Colon (tissue), 2 donors: ENCODE measurements around the gene PYM1.

Experiments
- FAIRE-seq: peaks from 2 replicates; lab custom pipeline; 2012; peaks lifted over from hg19 to GRCh38; lab: Jason Lieb, UNC
- donor health status: control.
- donor health status: control.

Gene PYM1

DNA sequence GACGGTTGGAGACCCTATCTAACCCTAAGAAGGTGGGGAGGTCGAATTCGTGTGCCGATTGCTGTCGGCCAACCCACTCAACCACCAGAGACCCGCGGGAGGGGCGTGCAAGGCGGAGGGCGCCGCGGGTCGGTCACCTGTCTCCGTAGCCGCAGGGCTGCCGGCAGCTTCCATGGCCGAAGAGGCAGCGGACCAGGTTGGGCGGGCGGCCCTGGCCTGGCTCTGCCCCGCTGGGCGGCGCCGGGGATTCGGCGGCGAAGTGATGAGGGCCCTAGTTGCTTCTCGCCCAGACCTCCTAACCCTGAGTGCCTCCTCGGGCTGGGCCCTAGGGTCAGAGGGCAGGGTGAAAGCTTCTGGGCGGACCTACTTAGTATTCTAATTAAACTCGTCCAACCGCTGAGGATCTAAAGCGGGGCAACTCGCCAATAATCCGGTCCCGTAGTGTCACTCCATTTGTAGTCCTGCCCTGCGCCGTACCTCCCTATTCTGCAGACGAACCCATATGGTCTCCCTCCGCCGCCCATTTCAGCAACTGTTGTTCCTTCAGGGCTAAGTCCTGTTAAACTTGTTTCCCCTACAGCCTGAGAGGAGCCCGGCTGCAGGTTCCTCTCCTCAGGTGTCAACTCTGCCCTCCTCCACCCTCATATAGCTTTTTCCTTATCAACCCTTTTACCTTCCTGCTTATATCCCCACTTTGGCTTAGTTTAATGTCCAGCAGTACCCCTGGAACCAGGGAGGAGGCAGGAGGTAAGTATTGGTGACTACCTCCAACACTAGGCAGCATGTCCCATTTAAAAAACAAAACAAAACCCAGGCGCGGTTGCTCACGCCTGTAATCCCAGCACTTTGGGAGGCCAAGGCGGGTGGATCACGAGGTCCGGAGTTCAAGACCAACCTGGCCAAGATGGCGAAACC lies at the start of gene PYM1:
PYM1 (minus strand) TSS at position 307 of the 915 bp plus-strand sequence; CDS start at position 174, 133 bp downstream.
- FAIRE-seq, result no peak

DNA sequence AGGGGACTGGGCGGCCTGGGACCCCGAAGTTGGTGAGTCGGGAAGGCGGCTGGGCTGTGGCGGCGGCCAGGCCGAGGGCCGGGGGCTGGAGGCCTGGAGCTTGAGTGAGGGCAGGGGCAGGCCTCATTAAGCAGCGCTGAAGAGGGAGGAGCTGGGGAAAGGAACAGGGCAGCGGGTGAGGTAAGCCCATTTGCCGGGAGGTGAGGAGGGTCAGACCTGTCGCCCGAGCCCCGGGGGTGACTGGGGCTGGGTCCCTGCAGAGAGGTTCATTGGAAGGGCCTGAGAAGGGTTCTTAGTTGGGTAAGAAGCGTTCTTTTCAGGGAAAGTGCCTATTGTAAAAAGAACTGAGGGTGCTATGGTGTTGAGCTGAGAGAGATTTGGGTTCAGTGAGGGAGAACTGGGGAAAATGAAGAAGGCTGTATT lies 46.6 kb upstream of the PYM1 start:
- FAIRE-seq, result no peak

DNA sequence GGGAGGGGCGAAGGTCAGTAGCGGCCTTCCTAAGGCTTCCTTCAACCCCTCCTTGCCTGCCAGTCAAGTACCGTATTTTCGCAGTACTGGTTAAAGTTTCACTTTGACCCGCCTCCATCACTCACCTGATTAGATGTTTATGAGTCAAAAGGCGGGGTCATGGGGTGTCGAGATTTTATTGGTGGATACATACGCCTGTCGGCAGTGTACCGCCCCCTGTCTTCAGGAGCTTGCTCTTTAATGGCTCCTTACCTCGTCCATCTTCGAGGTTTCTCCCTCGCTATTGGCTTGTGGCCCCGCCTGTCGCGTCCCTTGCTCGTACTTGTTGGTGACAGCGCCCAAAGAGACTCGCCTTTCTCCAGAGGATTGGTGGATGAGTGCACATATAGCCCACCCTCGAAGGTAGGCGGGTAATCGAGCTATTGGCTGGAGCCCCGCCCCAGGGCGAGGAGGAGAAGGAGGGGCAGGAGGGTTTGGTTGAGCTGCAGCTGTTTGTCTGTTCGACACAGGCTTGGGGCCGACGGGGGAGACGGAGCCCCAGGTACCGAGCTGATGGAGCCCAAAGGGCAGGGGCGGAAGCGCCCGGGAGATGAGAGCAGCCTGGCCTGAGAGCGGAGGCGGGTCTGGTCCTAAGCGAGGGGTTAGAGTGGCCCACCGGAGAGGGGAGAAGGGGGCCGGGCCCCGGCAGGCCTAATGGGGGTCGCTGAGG lies 46.1 kb upstream of the PYM1 start, which contains the start of gene RAB5B:
RAB5B (plus strand) TSS at position 480 of the 709 bp plus-strand sequence. CDS start 12,883 bp downstream, outside the sequence.
- peak; percentile 98 for FAIRE-seq

DNA sequence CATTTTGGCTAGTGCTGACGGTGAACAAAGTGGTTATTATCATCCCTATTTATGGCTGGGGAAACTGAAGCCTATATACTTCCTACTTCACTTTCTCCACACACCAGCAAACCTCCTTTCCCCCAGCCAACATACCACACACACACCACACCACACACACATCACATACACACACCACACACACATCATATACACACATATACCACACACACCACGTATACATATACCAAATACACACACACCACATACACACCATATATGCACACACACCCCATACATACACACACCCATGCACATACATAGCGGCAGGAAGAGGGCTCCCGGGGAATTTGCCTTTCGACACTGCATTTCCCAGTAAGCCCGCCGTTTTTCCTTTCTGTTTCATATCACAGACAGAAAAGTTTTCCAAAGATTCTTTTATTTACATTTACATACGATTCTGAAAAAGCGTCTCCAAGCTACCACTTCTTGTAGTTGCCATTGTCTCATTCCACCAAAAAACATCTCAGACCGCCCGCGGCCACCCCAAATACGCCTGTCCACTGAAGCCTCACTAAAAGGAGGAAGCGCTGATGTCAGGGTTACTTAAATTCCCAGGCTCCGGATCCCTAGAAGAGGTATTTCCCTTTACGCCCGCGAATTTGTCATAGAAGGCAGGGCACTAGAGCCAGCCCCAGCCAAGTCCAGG lies 45.4 kb upstream of the PYM1 start:
- no peak for FAIRE-seq

DNA sequence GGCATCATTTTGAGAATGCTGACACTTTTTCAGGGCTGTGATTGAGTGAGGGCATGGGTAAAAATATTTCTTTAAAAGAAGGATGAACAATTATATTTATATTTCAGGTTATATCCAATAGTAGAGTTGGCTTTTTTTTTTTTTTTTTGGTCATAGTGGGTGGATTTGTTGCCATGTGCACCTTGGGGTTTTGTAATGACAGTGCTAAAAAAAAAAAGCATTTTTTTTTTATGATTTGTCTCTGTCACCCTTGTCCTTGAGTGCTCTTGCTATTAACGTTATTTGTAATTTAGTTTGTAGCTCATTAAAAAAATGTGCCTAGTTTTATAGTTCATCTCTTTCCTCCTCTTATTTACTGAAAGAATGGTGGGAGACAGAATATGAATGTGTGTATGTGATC lies 44.8 kb upstream of the PYM1 start:
- no peak for FAIRE-seq

DNA sequence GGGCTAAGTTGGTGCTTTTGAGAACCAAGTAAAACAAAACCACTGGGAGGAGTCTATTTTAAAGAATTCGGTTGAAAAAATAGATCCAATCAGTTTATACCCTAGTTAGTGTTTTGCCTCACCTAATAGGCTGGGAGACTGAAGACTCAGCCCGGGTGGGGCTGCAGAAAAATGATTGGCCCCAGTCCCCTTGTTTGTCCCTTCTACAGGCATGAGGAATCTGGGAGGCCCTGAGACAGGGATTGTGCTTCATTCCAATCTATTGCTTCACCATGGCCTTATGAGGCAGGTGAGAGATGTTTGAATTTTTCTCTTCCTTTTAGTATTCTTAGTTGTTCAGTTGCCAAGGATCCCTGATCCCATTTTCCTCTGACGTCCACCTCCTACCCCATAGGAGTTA lies 44.3 kb upstream of the PYM1 start:
- no peak for FAIRE-seq

DNA sequence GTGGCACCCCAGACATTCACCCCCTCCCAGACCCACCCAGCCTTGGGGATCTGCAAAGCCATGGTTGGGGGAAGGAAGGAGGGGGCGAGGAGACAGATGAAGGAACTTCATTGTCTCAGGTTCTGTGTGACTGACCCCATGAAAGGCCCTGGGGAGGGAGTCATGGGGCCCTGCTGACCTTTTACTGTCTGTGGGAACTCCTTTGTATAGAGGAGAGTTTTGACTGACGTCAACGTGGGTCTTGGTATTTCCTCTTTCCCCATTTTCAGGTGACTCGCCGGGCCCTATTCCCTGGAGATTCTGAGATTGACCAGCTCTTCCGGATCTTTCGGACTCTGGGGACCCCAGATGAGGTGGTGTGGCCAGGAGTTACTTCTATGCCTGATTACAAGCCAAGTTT lies 43.1 kb upstream of the PYM1 start:
- no peak for FAIRE-seq

DNA sequence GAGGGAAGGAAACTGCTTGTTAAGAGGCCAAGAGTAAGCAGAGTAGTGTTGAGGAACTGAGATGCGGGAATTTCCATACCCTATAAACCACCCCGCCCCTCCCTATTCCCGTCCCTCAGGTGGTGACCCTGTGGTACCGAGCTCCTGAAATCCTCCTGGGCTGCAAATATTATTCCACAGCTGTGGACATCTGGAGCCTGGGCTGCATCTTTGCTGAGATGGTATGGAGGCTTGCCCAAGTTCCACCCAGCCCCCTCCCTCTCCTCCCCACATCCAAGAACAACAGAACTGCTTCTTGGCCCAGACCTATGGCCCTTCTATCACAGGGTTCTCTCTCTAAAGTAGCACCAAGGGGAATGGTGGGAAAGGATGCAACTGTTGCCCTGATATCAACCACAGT lies 41.7 kb upstream of the PYM1 start:
- no peak for FAIRE-seq

DNA sequence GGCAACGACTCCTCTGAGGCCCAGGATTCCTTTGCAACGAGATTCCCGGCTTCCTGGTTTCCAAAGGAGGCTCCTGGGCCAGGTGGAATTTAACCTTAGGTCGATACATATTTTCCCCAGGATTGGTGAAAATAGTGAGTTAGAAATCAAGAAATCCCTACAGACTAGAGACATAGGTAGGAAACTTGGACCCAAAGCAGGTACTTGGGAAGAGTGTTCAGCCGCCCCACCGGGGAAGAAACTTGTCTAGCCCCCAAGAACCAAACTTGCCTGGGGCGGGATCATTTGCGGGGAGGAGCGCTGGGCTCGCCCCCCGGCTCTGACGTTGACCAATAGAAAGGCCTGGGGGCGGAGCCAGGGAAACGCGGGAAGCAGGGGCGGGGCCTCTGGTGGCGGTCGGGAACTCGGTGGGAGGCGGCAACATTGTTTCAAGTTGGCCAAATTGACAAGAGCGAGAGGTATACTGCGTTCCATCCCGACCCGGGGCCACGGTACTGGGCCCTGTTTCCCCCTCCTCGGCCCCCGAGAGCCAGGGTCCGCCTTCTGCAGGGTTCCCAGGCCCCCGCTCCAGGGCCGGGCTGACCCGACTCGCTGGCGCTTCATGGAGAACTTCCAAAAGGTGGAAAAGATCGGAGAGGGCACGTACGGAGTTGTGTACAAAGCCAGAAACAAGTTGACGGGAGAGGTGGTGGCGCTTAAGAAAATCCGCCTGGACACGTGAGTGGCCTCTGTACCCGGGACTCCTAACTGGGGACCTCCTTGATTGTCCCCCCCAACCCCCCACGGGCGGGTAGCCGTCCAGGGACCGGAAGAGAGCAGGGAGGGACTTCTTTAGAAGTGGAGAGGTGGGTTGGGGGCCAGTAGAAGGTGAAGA lies 39.0 kb upstream of the PYM1 start, which contains the start of gene CDK2:
CDK2 (plus strand) TSS at position 423 of the 874 bp plus-strand sequence; CDS start at position 602, 179 bp downstream.
- no peak for FAIRE-seq

DNA sequence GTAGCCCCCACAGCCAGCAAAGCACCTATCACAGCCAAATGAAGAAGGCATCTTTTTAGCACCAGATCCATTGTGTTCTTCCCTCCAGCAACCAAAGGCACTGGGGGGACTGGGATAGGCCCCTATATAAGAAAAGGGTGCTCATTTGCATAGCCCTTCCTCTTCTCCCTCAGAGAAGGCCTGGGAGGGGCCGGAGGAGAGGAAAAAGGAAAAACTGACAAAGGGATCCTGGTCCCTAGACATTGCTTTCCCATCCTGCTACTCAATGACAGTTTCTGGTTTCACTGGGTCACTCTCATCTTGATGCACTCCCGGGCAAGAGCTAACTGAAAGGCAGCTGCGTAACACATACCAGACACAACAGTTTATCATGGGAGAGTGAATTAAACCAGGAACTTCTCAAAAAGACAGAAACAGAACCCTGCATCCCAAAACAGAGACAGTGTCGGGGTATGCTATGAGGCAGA lies 38.3 kb upstream of the PYM1 start, which contains the start of gene PMEL:
PMEL (minus strand) TSS at position 102 of the 467 bp plus-strand sequence; CDS start at position 71, 31 bp downstream.
- FAIRE-seq, result no peak

DNA sequence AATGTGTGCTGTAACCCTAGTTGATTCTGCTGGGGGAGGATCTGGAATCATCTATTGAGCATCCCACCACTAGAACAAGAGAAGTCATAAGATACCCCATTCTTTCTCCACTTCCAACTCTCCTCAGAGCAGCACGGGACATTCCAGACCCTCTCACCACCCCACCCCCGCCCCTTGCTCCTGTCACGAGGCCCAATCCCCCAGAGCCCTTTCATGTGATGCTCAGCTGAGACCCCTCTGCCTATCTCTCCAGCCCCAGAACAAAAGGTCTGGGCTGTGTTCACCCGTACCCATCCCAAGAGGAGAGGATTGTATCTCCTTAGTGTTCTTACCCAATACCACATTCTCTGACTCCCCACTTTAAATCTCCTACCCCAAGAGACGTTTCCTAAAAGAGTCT lies 37.5 kb upstream of the PYM1 start:
- no peak for FAIRE-seq

DNA sequence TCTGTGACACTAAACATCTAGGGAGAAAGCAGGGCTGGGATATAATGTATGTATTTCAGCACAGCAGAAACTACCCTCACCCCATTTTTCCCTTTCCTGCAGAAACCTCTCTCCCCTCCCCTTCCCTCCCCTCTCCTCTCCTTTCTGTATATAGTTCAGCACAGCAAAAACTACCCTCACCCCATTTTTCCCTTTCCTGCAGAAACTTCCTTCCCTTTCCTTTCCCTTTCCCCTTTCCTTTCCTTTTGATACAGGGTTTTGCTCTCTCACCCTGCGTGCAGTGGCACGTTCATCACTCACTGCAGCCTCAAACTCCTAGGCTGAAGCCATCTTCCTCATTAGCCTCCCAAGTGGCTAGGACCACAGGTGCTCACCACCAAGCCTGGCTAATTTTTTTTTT lies 36.1 kb upstream of the PYM1 start:
- FAIRE-seq, result no peak

DNA sequence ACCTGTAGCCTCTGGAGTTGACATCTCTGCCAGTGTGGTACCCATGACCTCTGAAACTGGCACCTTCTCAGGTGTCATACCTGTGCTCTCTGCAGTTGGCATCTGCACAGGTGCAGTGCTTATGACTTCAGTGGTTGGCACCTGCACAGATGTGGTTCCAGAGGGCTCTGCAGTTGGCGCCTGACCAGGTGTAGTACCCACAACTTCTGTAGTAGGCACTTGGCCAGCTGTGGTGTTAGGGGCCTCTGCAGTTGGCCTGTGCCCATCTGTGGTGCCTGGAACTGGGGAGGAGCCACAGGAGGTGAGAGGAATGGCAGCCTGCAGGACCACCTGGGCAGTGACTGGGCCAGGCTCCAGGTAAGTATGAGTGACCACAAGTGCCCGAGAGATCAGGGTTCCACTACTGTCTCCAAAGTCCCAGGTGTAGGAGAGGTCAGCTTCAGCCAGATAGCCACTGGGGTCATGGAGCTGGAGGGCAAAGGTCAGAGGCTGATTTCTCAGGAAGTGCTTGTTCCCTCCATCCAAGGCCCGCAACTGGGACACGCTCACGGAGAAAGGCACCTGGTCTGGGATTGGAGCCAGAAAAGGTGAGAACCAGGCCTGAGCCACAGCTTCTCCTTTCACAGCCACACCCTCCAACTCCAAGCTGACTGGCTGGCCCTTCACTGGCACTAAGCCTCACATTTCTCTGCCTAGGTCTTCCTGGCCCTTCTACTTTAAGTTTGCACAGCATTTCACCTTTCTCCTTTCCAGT lies 29.6 kb upstream of the PYM1 start:
- FAIRE-seq, result no peak

DNA sequence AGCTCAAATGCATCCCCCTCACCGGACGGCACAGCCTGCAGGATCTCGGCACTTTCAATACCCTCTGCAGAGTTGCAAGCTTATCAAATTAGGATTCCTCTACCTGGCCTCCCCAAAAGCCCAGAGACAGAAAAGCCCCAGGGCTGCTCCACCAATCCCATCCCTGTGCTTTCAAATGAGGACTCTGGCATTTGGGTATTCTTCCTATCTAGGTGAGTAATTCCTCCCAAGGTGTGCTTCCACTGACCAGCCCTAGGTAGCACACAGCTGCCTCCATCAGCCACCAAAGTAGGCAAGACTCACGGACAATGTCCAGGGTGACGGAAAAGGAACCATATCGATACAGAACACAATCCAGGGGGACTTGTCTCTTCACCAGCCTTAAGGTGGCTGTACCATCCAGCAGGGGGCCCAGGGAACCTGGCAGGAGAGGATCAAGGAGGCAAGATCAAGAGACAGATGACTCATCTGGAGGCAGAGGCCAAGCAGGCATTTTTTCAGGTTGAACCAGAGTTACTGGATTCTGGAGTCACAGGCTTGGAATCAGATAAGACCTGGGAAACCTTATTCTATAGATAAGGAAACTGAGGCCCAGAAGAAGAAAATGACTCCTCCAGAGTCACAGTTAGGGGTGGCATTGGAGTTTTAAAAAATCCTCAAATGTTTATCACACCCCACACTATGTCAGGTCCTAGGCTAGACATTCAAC lies 28.3 kb upstream of the PYM1 start:
- FAIRE-seq, result no peak

DNA sequence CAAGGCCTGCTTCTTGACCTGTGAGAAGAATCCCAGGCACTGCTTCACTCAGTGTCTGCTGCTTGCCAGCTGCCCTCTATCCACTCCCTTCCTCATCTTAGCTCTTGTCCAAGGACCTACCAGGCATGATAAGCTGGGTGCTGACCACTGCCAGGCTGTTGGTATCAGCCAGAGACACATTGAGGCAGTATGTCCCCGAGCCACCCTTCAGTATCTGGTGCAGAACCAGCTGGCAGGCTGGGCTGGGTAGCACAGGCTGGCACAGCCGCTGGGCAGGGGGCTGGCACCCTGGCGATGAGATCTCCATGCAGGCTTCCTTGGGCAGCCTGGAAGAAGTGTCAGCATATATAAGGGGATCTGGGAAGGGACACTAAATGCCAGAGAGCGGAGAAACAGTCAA lies 27.6 kb upstream of the PYM1 start:
- no peak for FAIRE-seq

DNA sequence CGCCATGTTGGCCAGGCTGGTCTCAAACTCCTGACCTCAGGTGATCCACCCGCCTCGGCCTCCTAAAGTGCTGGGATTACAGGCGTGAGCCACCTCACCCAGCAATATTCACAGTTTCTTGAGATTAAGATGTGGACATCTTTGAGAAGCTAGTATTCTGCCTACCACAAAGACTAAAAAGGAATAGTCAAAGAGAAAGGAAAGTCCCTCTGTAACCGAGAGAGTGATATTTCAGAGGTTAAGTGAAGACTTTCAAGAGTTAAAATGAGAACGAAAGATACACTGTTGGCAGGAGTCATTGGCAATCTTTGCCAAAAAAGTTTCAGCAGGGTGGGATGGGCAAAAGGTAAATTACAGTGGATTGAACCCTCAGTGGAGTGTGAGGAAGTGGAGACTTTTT lies 18.9 kb upstream of the PYM1 start:
- FAIRE-seq, result no peak

DNA sequence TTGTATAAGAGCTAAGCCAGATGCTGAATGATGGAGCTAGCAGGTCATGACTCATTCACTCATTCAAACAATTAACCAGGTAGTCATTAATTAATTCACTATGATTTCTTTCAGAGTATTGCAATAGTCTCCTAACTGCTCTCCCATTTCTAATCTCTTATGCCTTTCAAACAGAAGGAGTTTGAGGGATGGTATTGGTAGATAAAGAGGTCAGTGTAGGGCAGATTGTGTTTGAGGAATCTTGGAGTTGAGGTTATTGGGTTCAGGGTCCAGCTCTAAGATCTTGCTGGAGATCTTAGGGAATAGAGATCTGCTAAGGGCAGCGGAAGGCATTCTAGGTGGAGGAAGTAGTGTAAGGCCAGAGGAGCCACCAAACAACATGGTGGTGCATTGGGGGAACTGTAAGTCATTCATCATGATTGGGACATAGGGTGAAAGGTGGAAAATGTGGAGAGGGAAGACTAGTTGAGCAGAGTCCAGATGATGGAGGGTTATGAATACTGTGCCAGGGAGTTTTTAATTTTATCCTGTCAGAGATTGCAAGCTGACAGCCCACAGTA lies 15.0 kb upstream of the PYM1 start:
- FAIRE-seq, result no peak

DNA sequence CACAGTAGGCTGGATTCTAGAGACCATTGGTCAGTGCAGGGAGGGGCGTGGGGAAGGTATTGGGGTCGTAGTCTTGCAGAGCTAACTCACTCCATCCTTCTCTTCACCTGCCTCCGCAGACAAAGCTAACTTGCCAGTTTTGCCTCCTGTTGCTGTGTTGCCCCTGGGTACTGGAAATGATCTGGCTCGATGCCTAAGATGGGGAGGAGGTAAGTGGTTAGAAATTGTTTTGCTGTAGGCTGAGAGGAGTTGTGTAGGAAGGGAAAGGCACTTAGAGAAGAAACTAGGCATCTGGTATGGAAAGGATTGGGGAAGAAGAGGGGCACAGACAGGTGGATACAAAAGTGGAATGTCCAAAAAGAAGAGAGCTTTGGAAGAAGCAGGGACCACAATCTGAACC lies 14.4 kb upstream of the PYM1 start:
- FAIRE-seq, result no peak

DNA sequence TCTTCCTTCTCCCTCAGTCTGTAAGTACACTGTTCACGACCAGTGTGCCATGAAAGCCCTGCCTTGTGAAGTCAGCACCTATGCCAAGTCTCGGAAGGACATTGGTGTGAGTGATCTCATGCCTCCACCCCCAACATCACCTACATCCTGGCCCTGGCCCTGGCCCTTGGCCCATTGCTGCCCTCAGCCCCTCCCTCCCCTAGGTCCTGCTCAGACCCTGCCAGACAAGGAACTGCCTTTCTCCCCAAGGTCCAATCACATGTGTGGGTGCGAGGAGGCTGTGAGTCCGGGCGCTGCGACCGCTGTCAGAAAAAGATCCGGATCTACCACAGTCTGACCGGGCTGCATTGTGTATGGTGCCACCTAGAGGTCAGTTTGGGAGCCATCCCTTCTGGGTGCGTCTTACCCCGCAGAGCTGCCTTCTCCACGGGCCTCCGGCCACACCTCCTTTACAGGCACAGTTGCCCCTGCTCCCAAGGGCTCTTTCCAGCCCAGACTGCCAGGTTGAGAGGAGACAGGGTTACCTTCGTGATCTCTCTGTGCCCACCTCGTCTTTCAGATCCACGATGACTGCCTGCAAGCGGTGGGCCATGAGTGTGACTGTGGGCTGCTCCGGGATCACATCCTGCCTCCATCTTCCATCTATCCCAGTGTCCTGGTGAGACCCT lies 12.5 kb upstream of the PYM1 start:
- FAIRE-seq, result no peak
